ENCODE results near the gene FOXL1.

DNA sequence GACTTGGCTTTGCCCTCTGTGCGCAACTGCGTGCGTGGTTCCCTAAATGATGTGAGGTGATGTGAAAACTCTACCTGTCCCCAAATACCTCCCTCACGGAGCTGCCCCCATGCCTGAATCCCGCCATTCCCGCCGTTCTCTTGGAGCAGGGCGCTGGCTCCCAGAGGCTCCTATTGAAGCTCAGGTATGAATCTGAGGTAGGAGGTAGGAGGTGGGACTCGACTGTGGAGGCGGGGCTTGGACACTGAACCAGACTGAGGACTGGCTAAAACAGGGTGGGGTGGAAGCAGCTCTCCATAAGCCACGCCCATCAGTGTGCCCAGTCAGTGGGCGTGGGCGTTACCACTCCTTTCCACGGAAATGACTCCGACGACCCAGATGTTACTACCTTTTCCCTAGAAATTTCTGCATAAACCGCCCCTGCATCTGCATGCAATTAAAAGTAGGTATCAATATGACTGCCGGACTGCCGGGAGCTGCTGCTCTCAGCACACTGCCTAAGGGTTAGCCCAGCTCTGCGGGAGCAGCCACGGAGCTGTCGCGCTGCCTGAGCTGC is 41.0 kb downstream of the FOXL1 start:
- TF ChIP-seq EZH2 (IDR thresholded peaks at IDR 0.05) (no peak), POLR2AphosphoS5 (IDR thresholded peaks at IDR 0.05; ENCODE audit: borderline replicate concordance, low read depth, low read length) (no peak), FOXP2 (optimal IDR thresholded peaks at IDR 0.05; ENCODE audit: control extremely low read depth, extremely low read length, insufficient read depth) (no peak)
